Astrocyte (in vitro differentiated cells and primary cell): Measurements from ENCODE around the gene ARF6.

ENCODE experiments used
- CTCF ChIP-seq: IDR thresholded peaks from 2 replicates; pipeline ENCODE4 v1.5.1; 2011; ENCODE audit warnings: low read depth, mild to moderate bottlenecking, inconsistent platforms, low read length, moderate library complexity; ENCODE audit not compliant: insufficient read depth
- EZH2 ChIP-seq: IDR thresholded peaks from 2 replicates; pipeline ENCODE4 v1.6.1; 2012; ENCODE audit warnings: mild to moderate bottlenecking, low read length, inconsistent platforms; ENCODE audit not compliant: insufficient read depth

DNA sequence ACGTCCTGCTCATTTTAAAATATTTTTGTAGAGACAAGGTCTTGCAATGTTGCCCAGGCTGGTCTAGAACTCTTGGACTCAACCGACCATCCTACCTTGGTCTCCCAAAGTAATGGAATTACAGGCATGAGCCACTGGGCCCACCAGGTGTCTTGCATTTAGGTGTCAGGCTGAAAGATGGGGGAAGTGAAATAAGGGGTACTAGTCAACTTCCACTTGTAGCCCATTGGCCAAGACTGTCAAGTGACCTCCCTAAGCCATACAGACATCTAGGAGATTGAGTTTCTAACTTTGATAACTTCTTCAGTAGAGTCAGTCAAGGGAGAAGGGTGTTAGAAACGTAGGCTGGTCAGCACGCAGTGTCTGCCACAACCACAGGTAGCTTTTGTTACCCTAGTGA, 32.0 kb downstream of the ARF6 start:
- TF ChIP-seq CTCF (no peak), EZH2 (no peak)
